HG03565 (cell line): ENCODE measurements around the gene SIK2.

Experiments used
- ATAC-seq: cut with Tn5 transposase; IDR thresholded peaks from one replicate; pipeline ENCODE4 v1.9.1; 2021; ENCODE audit warnings: mild to moderate bottlenecking, moderate library complexity; ENCODE audit not compliant: unreplicated experiment

Gene SIK2

GRCh38 chr11:111726301-111726713 is 124.1 kb downstream of the SIK2 start:
- ATAC-seq = no peak

GRCh38 chr11:111727431-111727830 is 125.2 kb downstream of the SIK2 start:
- ATAC-seq = no peak

- no peak for ATAC-seq
These were observed 127.0 kb downstream of the SIK2 start for GRCh38 chr11:111729071-111729830.

- ATAC-seq = no peak
These were observed 127.6 kb downstream of the SIK2 start for GRCh38 chr11:111729831-111730311.

GRCh38 chr11:111730871-111731591 is 128.8 kb downstream of the SIK2 start:
- ATAC-seq = no peak

- ATAC-seq = no peak
These were observed 129.6 kb downstream of the SIK2 start for GRCh38 chr11:111731821-111732220.

GRCh38 chr11:111733016-111733415 is 130.8 kb downstream of the SIK2 start:
- ATAC-seq = no peak

- ATAC-seq = no peak
These were observed 131.4 kb downstream of the SIK2 start for GRCh38 chr11:111733611-111734088.

- ATAC-seq = no peak
These were observed 132.1 kb downstream of the SIK2 start for GRCh38 chr11:111734101-111734953.

- no peak for ATAC-seq
These were observed 132.7 kb downstream of the SIK2 start for GRCh38 chr11:111734954-111735261.

- ATAC-seq = no peak
These were observed 133.2 kb downstream of the SIK2 start for GRCh38 chr11:111735262-111736116.

GRCh38 chr11:111736181-111736590 is 133.9 kb downstream of the SIK2 start:
- no peak for ATAC-seq

GRCh38 chr11:111736621-111737443 is 134.6 kb downstream of the SIK2 start:
- no peak for ATAC-seq

- no peak for ATAC-seq
These were observed 135.4 kb downstream of the SIK2 start for GRCh38 chr11:111737444-111738210.

- no peak for ATAC-seq
These were observed 137.1 kb downstream of the SIK2 start for GRCh38 chr11:111739299-111739698.

GRCh38 chr11:111741751-111742150 is 139.5 kb downstream of the SIK2 start:
- no peak for ATAC-seq

- ATAC-seq = no peak
These were observed 141.5 kb downstream of the SIK2 start for GRCh38 chr11:111743700-111744099.

GRCh38 chr11:111745719-111746504 is 143.7 kb downstream of the SIK2 start:
- ATAC-seq = no peak
